Mesenchymal stem cell (in vitro differentiated cells and primary cell): ENCODE measurements around the gene PLEKHG1.

Source experiments
- DNase-seq: peaks from one replicate; pipeline ENCODE4 v3.0.0-alpha.2; 2013
- H2AFZ ChIP-seq: one replicate; pipeline ENCODE4 v1.6.1; 2013; ENCODE audit warnings: low read depth, mild to moderate bottlenecking, control low read depth, inconsistent platforms, low read length, moderate library complexity
- H2AK5ac ChIP-seq: 2 replicates; pipeline ENCODE4 v1.6.1; 2013; ENCODE audit warnings: low read length, moderate library complexity, mild to moderate bottlenecking, inconsistent platforms; ENCODE audit not compliant: severe bottlenecking
- H2BK120ac ChIP-seq: one replicate; pipeline ENCODE4 v1.6.1; 2013; ENCODE audit warnings: low read depth, mild to moderate bottlenecking, inconsistent platforms, low read length, moderate library complexity
- H2BK12ac ChIP-seq, 2 experiments: one replicate each; pipeline ENCODE4 v1.6.1; 2013; ENCODE audit warnings: inconsistent platforms in 2 of 2, low read length in 2 of 2, mild to moderate bottlenecking in 2 of 2, moderate library complexity in 2 of 2, control low read depth in 1 of 2
- H2BK15ac ChIP-seq: one replicate; pipeline ENCODE4 v1.6.1; 2013; ENCODE audit warnings: mild to moderate bottlenecking, low read depth, inconsistent platforms; ENCODE audit not compliant: poor library complexity, severe bottlenecking
- H2BK5ac ChIP-seq: 2 replicates; pipeline ENCODE4 v1.6.1; 2013; ENCODE audit warnings: low read depth, mild to moderate bottlenecking, low read length, control low read depth, inconsistent platforms; ENCODE audit not compliant: poor library complexity, severe bottlenecking
- H3K14ac ChIP-seq, 2 experiments: one replicate each; pipeline ENCODE4 v1.6.1; 2013; ENCODE audit warnings: inconsistent platforms in 2 of 2, low read length in 2 of 2, control low read depth in 1 of 2, mild to moderate bottlenecking in 1 of 2, moderate library complexity in 1 of 2
- H3K18ac ChIP-seq, 2 experiments: one replicate each; pipeline ENCODE4 v1.6.1; 2013; ENCODE audit warnings: inconsistent platforms in 2 of 2, low read length in 2 of 2, control low read depth in 1 of 2, low read depth in 1 of 2, mild to moderate bottlenecking in 1 of 2
- H3K23ac ChIP-seq, 2 experiments: one replicate each; pipeline ENCODE4 v1.6.1; 2013; ENCODE audit warnings: inconsistent platforms in 2 of 2, low read length in 2 of 2, mild to moderate bottlenecking in 2 of 2, moderate library complexity in 2 of 2, control low read depth in 1 of 2
- H3K27ac ChIP-seq: 2 replicates; pipeline ENCODE4 v1.5.1; 2013; ENCODE audit warnings: mild to moderate bottlenecking, moderate library complexity, low read length, control low read depth, inconsistent platforms; ENCODE audit not compliant: poor library complexity, severe bottlenecking
- H3K27me3 ChIP-seq, 2 experiments: 2 replicates each; pipeline versions ENCODE4 v1.6.1 to v1.7.0; 2013; ENCODE audit warnings: low read length in 2 of 2, mild to moderate bottlenecking in 2 of 2, moderate library complexity in 2 of 2, control low read depth in 1 of 2, inconsistent platforms in 1 of 2; ENCODE audit not compliant: control insufficient read depth in 1 of 2, insufficient read depth in 1 of 2
- H3K36me3 ChIP-seq, 2 experiments: 2 replicates each; pipeline versions ENCODE4 v1.6.1 to v1.7.0; 2013; ENCODE audit warnings: low read length in 2 of 2, control low read depth in 1 of 2, inconsistent platforms in 1 of 2, low read depth in 1 of 2, mild to moderate bottlenecking in 1 of 2; ENCODE audit not compliant: insufficient read depth in 2 of 2, control insufficient read depth in 1 of 2
- H3K4ac ChIP-seq, 2 experiments: one replicate each; pipeline ENCODE4 v1.6.1; 2013; ENCODE audit warnings: inconsistent platforms in 2 of 2, low read length in 2 of 2, mild to moderate bottlenecking in 2 of 2, moderate library complexity in 2 of 2, control low read depth in 1 of 2, low read depth in 1 of 2
- H3K4me1 ChIP-seq: 2 replicates; pipeline ENCODE4 v1.6.1; 2013; ENCODE audit warnings: low read depth, low read length, control low read depth; ENCODE audit not compliant: control insufficient read depth, insufficient read depth
- H3K4me2 ChIP-seq: 2 replicates; pipeline ENCODE4 v1.6.1; 2013; ENCODE audit warnings: low read length, mild to moderate bottlenecking, inconsistent platforms; ENCODE audit not compliant: poor library complexity, severe bottlenecking
- H3K4me3 ChIP-seq, 2 experiments: 2 replicates each; pipeline versions ENCODE4 v1.5.1 to v1.7.0; 2013; ENCODE audit warnings: low read length in 2 of 2, mild to moderate bottlenecking in 2 of 2, control low read depth in 1 of 2, low read depth in 1 of 2; ENCODE audit not compliant: insufficient read depth in 1 of 2
- H3K79me1 ChIP-seq: replicated peaks from 2 replicates; pipeline ENCODE4 v1.6.1; 2013; ENCODE audit warnings: mild to moderate bottlenecking, control low read depth, low read length, inconsistent platforms; ENCODE audit not compliant: poor library complexity, severe bottlenecking
- H3K9ac ChIP-seq: 2 replicates; pipeline ENCODE4 v1.7.0; 2013; ENCODE audit warnings: mild to moderate bottlenecking, low read length, moderate library complexity
- H3K9me3 ChIP-seq: 2 replicates; pipeline ENCODE4 v1.7.0; 2013; ENCODE audit warnings: mild to moderate bottlenecking, low read length; ENCODE audit not compliant: control insufficient read depth
- H4K8ac ChIP-seq: one replicate; pipeline ENCODE4 v1.6.1; 2013; ENCODE audit warnings: inconsistent platforms, mild to moderate bottlenecking, low read length, moderate library complexity
- H4K91ac ChIP-seq: one replicate; pipeline ENCODE4 v1.6.1; 2013; ENCODE audit warnings: mild to moderate bottlenecking, low read length, inconsistent platforms
- whole genome bisulfite sequencing: methylation state at CpG from one replicate; pipeline ENCODE4 v1.1.7; 2013; ENCODE audit warnings: mixed read lengths; 5-methylcytosine and 5-hydroxymethylcytosine counted together

The PLEKHG1 gene

GRCh38 chr6:150619275-150619674 is 19.6 kb downstream of the PLEKHG1 start:
- Histone ChIP-seq H3K14ac (no peak overlapping the region), H4K8ac (no peak overlapping the region), H2BK120ac (no peak overlapping the region), H3K18ac (no peak overlapping the region), H3K27ac (no peak overlapping the region), H4K91ac (no peak overlapping the region), H3K4ac (no peak overlapping the region), H2AK5ac (no peak overlapping the region), H2AFZ (no peak overlapping the region), H2BK12ac (no peak overlapping the region), H3K79me1 (no peaks in the 10 kb centered on the region), H2BK15ac (no peak overlapping the region), H3K4me3 (no peak overlapping the region), H3K36me3 (peaks cover 0 to 3% of the 10 kb centered on the region in 2 experiments), H3K4me1 (no peaks in the 10 kb centered on the region), H3K27me3 (peaks cover 3 to 7% of the 10 kb centered on the region in 2 experiments), H3K4me2 (no peak overlapping the region), H2BK5ac (no peak overlapping the region), H3K9me3 (no peaks in the 10 kb centered on the region), H3K9ac (no peak overlapping the region), H3K23ac (no peak overlapping the region)
- no peak for DNase-seq
- WGBS: 97% methylated on average over 3 of the region's 3 CpGs

- Histone ChIP-seq H3K27me3 (peaks cover 3 to 7% of the 10 kb centered on the region in 2 experiments), H3K23ac (no peak overlapping the region), H2AK5ac (no peak overlapping the region), H3K4me2 (no peak overlapping the region), H3K79me1 (no peaks in the 10 kb centered on the region), H3K9me3 (no peaks in the 10 kb centered on the region), H4K8ac (no peak overlapping the region), H2BK120ac (no peak overlapping the region), H4K91ac (no peak overlapping the region), H3K4ac (no peak overlapping the region), H3K18ac (no peak overlapping the region), H3K4me1 (no peaks in the 10 kb centered on the region), H2BK12ac (no peak overlapping the region), H3K14ac (no peak overlapping the region), H2BK15ac (no peak overlapping the region), H3K27ac (no peak overlapping the region), H2AFZ (no peak overlapping the region), H3K4me3 (no peak overlapping the region), H2BK5ac (no peak overlapping the region), H3K36me3 (peaks cover 0 to 3% of the 10 kb centered on the region in 2 experiments), H3K9ac (no peak overlapping the region)
- 79% methylated on average over 2 of the region's 3 CpGs for WGBS
- DNase-seq: no peak
These were observed 20.6 kb downstream of the PLEKHG1 start for GRCh38 chr6:150620244-150620643.

DNA sequence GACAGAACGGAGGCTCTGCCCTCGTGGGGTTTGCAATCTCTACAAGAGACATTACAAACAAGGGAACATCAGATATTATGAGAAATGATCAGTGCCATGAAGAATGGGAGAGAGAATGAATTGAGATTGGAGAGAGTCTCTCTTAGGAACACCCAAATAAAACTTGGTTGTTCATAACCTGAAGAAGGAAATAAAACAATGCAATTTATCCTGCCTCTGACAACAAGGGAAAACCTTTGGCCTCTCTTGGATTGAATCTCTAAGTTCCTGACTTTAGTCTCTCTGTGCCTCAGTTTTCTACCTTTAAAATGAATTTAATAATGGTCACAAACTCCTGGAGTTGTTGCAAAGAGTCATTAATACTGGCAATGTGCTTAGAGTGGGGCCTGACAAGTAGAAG is 21.1 kb downstream of the PLEKHG1 start:
- no peak overlapping the region for H3K14ac ChIP-seq
- no peaks in the 10 kb centered on the region for H3K79me1 ChIP-seq
- H2BK120ac ChIP-seq: no peak overlapping the region
- no peak overlapping the region for H3K23ac ChIP-seq
- no peak overlapping the region for H2BK15ac ChIP-seq
- no peak overlapping the region for H3K4ac ChIP-seq
- no peak overlapping the region for H4K8ac ChIP-seq
- 100% methylated on average over 2 of the region's 2 CpGs for WGBS
- H3K27me3 ChIP-seq: peaks cover 3 to 7% of the 10 kb centered on the region in 2 experiments
- H4K91ac ChIP-seq: no peak overlapping the region
- no peak overlapping the region for H2AK5ac ChIP-seq
- DNase-seq: no peak
- H2AFZ ChIP-seq: no peak overlapping the region
- no peak overlapping the region for H2BK5ac ChIP-seq
- H3K9ac ChIP-seq: no peak overlapping the region
- peaks cover 0 to 3% of the 10 kb centered on the region in 2 experiments for H3K36me3 ChIP-seq
- H2BK12ac ChIP-seq: no peak overlapping the region
- no peaks in the 10 kb centered on the region for H3K4me1 ChIP-seq
- H3K27ac ChIP-seq: no peak overlapping the region
- no peaks in the 10 kb centered on the region for H3K9me3 ChIP-seq
- no peak overlapping the region for H3K4me3 ChIP-seq
- H3K18ac ChIP-seq: no peak overlapping the region
- H3K4me2 ChIP-seq: no peak overlapping the region

GRCh38 chr6:150622476-150622875 is 22.8 kb downstream of the PLEKHG1 start:
- Histone ChIP-seq H2AK5ac (no peak overlapping the region), H3K27me3 (peaks cover 3% of the 10 kb centered on the region in 2 experiments), H2BK120ac (no peak overlapping the region), H3K4ac (no peak overlapping the region), H3K9ac (no peak overlapping the region), H2BK15ac (no peak overlapping the region), H4K8ac (no peak overlapping the region), H4K91ac (no peak overlapping the region), H3K79me1 (no peaks in the 10 kb centered on the region), H3K14ac (no peak overlapping the region), H2AFZ (no peak overlapping the region), H3K9me3 (no peaks in the 10 kb centered on the region), H3K18ac (no peak overlapping the region), H3K23ac (no peak overlapping the region), H2BK5ac (no peak overlapping the region), H2BK12ac (no peak overlapping the region), H3K4me3 (no peak overlapping the region), H3K4me2 (no peak overlapping the region), H3K4me1 (no peaks in the 10 kb centered on the region), H3K27ac (no peak overlapping the region), H3K36me3 (peaks cover 0 to 3% of the 10 kb centered on the region in 2 experiments)
- 100% methylated on average over 2 of the region's 4 CpGs for WGBS
- no peak for DNase-seq
